C4-2B (cell line): ENCODE results near the gene NOP53.
"Not testable (repeated sequence)": the region's sequence is repeated elsewhere in the genome, so short reads cannot be mapped to it uniquely, and the experiment has no call there.

Experiments used
- CTCF ChIP-seq: fragments of 450-650 bp; conservative IDR thresholded peaks from 2 replicates; pipeline ENCODE4 v1.5.1; 2017; ENCODE audit warnings: mild to moderate bottlenecking
- ZFX ChIP-seq: fragments of 450-650 bp; IDR thresholded peaks from 2 replicates; pipeline ENCODE4 v1.6.1; 2017

DNA sequence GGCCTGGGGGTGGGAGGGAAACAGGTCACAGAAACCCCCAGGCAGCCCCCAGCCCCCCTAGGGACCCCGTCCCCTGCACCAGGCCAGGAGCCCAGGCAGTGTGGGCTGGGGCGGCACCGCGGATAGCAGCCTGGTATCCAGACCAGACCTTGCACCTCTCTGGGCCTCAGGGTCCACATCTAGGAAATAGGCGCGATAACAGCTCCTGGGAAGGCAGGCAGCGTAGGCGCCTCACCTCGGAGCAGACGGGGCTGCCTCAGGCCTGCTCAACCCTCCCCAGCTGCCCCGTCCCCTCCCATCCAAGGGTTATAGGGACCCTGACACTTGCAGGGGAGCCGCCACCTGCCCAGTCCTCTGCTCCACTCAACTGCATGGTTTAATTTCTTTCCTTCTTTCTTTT is 58.3 kb downstream of the NOP53 start:
- not testable (repeated sequence) for TF ChIP-seq CTCF, ZFX
